Measurements from ENCODE around the gene LRRC32. TPM values are rescaled to one million over a fixed set of nuclear protein-coding genes. Genes with fewer than 3 reads are reported as not detected.

Gene LRRC32
- total RNA-seq, 1 experiment from 2014 or later, result 0.27 TPM

DNA sequence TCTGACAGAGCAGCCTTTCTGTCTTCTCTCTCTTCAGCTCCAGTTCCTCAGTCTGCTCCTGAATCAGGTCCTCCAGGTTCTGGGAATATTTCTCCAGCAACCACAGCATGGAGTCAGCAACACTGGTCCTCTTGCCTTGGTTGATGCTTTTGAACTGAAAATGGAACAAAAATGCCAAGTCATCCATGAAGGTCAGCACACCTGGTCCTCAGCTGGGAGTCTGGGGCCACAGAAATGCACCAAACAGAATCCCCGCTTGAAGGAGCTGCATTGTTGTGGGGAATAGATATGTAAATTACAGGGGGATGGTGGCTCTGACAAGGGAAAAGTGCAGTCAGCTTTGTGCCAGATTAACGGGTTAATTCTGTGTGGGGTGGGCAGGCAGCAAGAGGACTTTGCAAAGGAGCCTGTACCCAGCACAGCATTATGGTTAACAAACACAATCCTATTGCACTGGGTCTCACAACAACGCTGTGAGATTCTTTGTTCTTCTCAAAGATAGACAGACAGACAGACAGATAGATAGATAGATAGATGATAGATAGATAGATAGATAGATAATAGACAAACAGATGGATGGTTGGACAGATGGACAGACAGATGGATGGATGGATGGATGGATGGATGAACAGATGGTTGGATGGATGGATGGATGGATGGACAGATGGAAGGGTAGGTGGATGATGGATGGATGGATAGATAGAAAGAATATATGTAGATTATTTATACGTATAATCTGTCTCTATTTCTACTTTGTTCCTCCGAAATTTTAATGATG, 33.8 kb upstream of the LRRC32 start:
- H3K4me3 Mint-ChIP-seq (ENCODE audit: unreplicated experiment), result no peak overlapping the region
- peaks cover 4% of the 10 kb centered on the region for H3K27me3 Mint-ChIP-seq (ENCODE audit: insufficient read depth, unreplicated experiment)
- TF ChIP-seq, protein P1, sequence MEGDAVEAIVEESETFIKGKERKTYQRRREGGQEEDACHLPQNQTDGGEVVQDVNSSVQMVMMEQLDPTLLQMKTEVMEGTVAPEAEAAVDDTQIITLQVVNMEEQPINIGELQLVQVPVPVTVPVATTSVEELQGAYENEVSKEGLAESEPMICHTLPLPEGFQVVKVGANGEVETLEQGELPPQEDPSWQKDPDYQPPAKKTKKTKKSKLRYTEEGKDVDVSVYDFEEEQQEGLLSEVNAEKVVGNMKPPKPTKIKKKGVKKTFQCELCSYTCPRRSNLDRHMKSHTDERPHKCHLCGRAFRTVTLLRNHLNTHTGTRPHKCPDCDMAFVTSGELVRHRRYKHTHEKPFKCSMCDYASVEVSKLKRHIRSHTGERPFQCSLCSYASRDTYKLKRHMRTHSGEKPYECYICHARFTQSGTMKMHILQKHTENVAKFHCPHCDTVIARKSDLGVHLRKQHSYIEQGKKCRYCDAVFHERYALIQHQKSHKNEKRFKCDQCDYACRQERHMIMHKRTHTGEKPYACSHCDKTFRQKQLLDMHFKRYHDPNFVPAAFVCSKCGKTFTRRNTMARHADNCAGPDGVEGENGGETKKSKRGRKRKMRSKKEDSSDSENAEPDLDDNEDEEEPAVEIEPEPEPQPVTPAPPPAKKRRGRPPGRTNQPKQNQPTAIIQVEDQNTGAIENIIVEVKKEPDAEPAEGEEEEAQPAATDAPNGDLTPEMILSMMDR (IDR thresholded peaks at IDR 0.05; ENCODE audit: insufficient read depth in 1 of 2, low read depth in 1 of 2, low read length in 1 of 2, severe bottlenecking in 1 of 2, unreplicated experiment in 1 of 2), result no peak

DNA sequence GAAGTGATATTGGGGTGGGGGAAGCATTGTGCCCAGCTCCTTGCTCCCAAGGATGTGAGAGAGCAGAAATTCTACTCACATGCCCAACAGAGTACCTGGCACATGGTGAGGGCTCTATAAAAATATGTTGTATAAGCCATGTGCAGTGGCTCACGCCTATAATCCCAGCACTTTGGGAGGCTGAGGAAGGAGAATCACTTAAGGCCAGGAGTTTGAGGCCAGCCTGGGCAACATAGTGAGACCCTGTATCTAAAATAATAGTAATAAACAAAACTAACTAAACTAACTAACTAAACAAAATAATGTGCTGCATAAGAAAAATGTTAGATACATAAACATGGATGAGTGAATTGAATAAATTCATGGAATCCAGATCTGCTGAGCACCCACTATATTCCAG, 33.2 kb upstream of the LRRC32 start:
- Histone ChIP-seq H3K27me3 (replicated peaks; ENCODE audit: control insufficient read depth, insufficient read depth, low read length) (no peaks in the 10 kb centered on the region), H3K36me3 (ENCODE audit: control insufficient read depth, insufficient read depth, low read length) (no peaks in the 10 kb centered on the region), H3K9me3 (no peaks in the 10 kb centered on the region), H3K4me3 (ENCODE audit: low read depth, low read length) (no peak overlapping the region), H3K4me1 (peaks cover 16% of the 10 kb centered on the region)
- Mint-ChIP-seq H3K36me3 (ENCODE audit: insufficient read depth, unreplicated experiment) (no peaks in the 10 kb centered on the region), H3K27me3 (ENCODE audit: insufficient read depth, unreplicated experiment) (peaks cover 4% of the 10 kb centered on the region), H3K4me1 (ENCODE audit: low read depth, unreplicated experiment) (peaks cover 11% of the 10 kb centered on the region), H3K27ac (ENCODE audit: unreplicated experiment) (no peak overlapping the region), H3K4me3 (ENCODE audit: unreplicated experiment) (no peak overlapping the region), H3K9me3 (ENCODE audit: unreplicated experiment) (peaks cover 12% of the 10 kb centered on the region)
- TF ChIP-seq, protein P1 (IDR thresholded peaks at IDR 0.05; ENCODE audit: insufficient read depth in 1 of 2, low read depth in 1 of 2, low read length in 1 of 2, severe bottlenecking in 1 of 2, unreplicated experiment in 1 of 2), result no peak
- ChIA-PET CTCF (interaction anchor here (0.5 to 1.4 kb wide), 2 partner anchors 18 to 255 kb away, joined by 3 to 4 read pairs; no protein-coding TSS in a partner anchor), POLR2A (no interaction called here)
- BruUV-seq (replicated peaks), result no TSS peak
- DNase-seq, result no peak
- intact Hi-C loops (cut with micrococcal nuclease; ENCODE audit: unreplicated experiment), result no loop called here

More for the DNA sequence above, 33.8 kb upstream of the LRRC32 start:
- Histone ChIP-seq H3K4me1 (peaks cover 16% of the 10 kb centered on the region), H3K27me3 (replicated peaks; ENCODE audit: control insufficient read depth, insufficient read depth, low read length) (no peaks in the 10 kb centered on the region), H3K36me3 (ENCODE audit: control insufficient read depth, insufficient read depth, low read length) (no peaks in the 10 kb centered on the region), H3K4me3 (ENCODE audit: low read depth, low read length) (no peak overlapping the region), H3K9me3 (no peaks in the 10 kb centered on the region)
- CTCF ChIA-PET, result interaction anchor here (1.4 kb wide), 1 partner anchor 18 kb away, joined by 3 read pairs; no protein-coding TSS in a partner anchor
- H3K9me3 Mint-ChIP-seq (ENCODE audit: unreplicated experiment), result peaks cover 12% of the 10 kb centered on the region
- no TSS peak for BruUV-seq (replicated peaks)
- intact Hi-C loops (cut with micrococcal nuclease; ENCODE audit: unreplicated experiment), result no loop called here
- H3K4me1 Mint-ChIP-seq (ENCODE audit: low read depth, unreplicated experiment), result peaks cover 11% of the 10 kb centered on the region
- no peak overlapping the region for H3K27ac Mint-ChIP-seq (ENCODE audit: unreplicated experiment)
- DNase-seq, result no peak
- POLR2A ChIA-PET, result no interaction called here
- H3K36me3 Mint-ChIP-seq (ENCODE audit: insufficient read depth, unreplicated experiment), result no peaks in the 10 kb centered on the region

DNA sequence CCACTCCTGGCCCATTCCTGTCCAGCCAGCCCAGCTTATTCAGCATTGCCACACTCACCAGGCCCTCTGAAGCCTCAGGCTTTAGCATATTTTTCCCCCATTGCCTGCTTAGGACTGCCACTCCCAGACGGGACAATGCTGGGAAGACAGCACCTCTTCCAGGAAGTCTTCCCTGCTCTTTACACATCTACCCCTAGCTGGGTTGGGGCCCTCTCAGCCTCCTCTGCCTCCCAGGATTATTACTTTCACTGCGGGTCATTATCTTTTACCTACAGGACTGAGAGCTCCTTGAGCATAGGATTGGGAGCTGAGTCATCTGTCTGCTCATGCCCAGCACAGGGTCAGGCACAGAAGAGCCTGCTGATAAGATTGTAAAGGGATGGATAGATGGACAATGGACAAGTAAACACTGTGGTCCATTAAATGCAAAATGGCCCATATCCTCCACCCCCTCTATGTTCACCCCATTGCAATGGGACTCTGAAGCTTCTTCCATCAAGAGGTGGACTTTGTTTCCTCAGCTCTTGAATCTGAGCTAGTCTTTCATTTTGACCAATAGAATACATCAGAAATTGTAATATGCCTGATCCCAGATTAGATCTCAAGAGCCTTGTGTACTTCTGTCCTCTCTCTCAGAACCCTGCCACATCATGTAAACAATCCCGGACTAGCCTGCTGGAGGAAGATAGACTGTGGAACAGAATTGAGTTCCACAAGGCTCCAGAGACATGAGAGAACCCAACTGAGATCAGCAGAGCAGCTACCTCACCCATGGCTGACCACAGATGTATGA, 32.0 kb upstream of the LRRC32 start:
- Mint-ChIP-seq H3K27me3 (ENCODE audit: insufficient read depth, unreplicated experiment) (peaks cover 4% of the 10 kb centered on the region), H3K36me3 (ENCODE audit: insufficient read depth, unreplicated experiment) (no peaks in the 10 kb centered on the region), H3K27ac (ENCODE audit: unreplicated experiment) (no peak overlapping the region), H3K9me3 (ENCODE audit: unreplicated experiment) (peaks cover 12% of the 10 kb centered on the region), H3K4me1 (ENCODE audit: low read depth, unreplicated experiment) (peaks cover 11% of the 10 kb centered on the region), H3K4me3 (ENCODE audit: unreplicated experiment) (no peak overlapping the region)
- TF ChIP-seq, protein P1 (IDR thresholded peaks at IDR 0.05; ENCODE audit: insufficient read depth in 1 of 2, low read depth in 1 of 2, low read length in 1 of 2, severe bottlenecking in 1 of 2, unreplicated experiment in 1 of 2), result no peak
- no peak for DNase-seq
- no TSS peak for BruUV-seq (replicated peaks)
- ChIA-PET POLR2A (no interaction called here), CTCF (interaction anchor here (0.5 to 1.0 kb wide), 2 partner anchors 217 to 1310 kb away, joined by 3 to 4 read pairs; no protein-coding TSS in a partner anchor)
- intact Hi-C loops (cut with micrococcal nuclease; ENCODE audit: unreplicated experiment), result no loop called here
- Histone ChIP-seq H3K4me3 (ENCODE audit: low read depth, low read length) (no peak overlapping the region), H3K9me3 (no peaks in the 10 kb centered on the region), H3K36me3 (ENCODE audit: control insufficient read depth, insufficient read depth, low read length) (no peaks in the 10 kb centered on the region), H3K27me3 (replicated peaks; ENCODE audit: control insufficient read depth, insufficient read depth, low read length) (no peaks in the 10 kb centered on the region), H3K4me1 (peaks cover 16% of the 10 kb centered on the region)

Measured in Caco-2 (cell line).